PFSK-1 (cell line): ENCODE results near the gene TBRG4.

Experiments
- FOXP2 ChIP-seq: optimal IDR thresholded peaks from 2 replicates; pipeline ENCODE3; 2011; ENCODE audit warnings: borderline replicate concordance, control low read depth, inconsistent platforms; ENCODE audit not compliant: insufficient read depth; ENCODE audit errors: extremely low read length, extremely low read depth
- POLR2AphosphoS5 ChIP-seq: IDR thresholded peaks from 2 replicates; pipeline ENCODE4 v1.6.1; 2012; ENCODE audit warnings: low read depth, mild to moderate bottlenecking, control low read depth, low read length, moderate library complexity
- TAF1 ChIP-seq: IDR thresholded peaks from 2 replicates; pipeline ENCODE4 v1.6.1; 2012; ENCODE audit warnings: low read length, control low read depth, borderline replicate concordance; ENCODE audit not compliant: insufficient read depth

- TF ChIP-seq POLR2AphosphoS5: no peak
- no peak for TF ChIP-seq TAF1
- no peak for TF ChIP-seq FOXP2
Observed at GRCh38 chr7:45074528-45075354, 36.8 kb downstream of the TBRG4 start.
